ENCODE measurements around the gene HEYL.

Gene HEYL

GRCh38 chr1:39676948-39677548 lies 37.6 kb upstream of the HEYL start:
- H3K79me2 ChIP-seq (ENCODE audit: insufficient read depth, low read length) = no peaks in the 10 kb centered on the region
- no peaks in the 10 kb centered on the region for H3K9me3 ChIP-seq (ENCODE audit: insufficient read depth, low read depth, low read length)
- no peaks in the 10 kb centered on the region for H4K20me1 ChIP-seq (ENCODE audit: insufficient read depth, low read length, poor library complexity, severe bottlenecking)
- TF ChIP-seq CTCF (conservative IDR thresholded peaks at IDR 0.05; ENCODE audit: low read length) (no peak), EZH2phosphoT487 (IDR thresholded peaks at IDR 0.05; ENCODE audit: borderline replicate concordance) (no peak)
- no peaks in the 10 kb centered on the region for H3F3A ChIP-seq (ENCODE audit: low read depth)
- no peaks in the 10 kb centered on the region for H3K36me3 ChIP-seq (ENCODE audit: insufficient read depth, low read length)
- H3K4me2 ChIP-seq (ENCODE audit: low read depth, low read length, poor library complexity, severe bottlenecking) = no peak overlapping the region
- no peak overlapping the region for H2AFZ ChIP-seq (ENCODE audit: low read length)
- no peaks in the 10 kb centered on the region for H3K9me2 ChIP-seq (replicated peaks; ENCODE audit: low read depth, low read length)
- H3K4me3 ChIP-seq (ENCODE audit: low read length, poor library complexity, severe bottlenecking) = no peak overlapping the region
- H3K27me3 ChIP-seq (ENCODE audit: insufficient read depth, low read length, poor library complexity, severe bottlenecking) = no peaks in the 10 kb centered on the region
- H3K9ac ChIP-seq (ENCODE audit: low read depth, low read length, poor library complexity, severe bottlenecking) = no peak overlapping the region
- H3K4me1 ChIP-seq (ENCODE audit: insufficient read depth, low read length, poor library complexity, severe bottlenecking) = no peaks in the 10 kb centered on the region

GRCh38 chr1:39675220-39675619 lies 35.8 kb upstream of the HEYL start:
- Histone ChIP-seq H3K9me3 (ENCODE audit: insufficient read depth, low read depth, low read length) (no peaks in the 10 kb centered on the region), H3K79me2 (ENCODE audit: insufficient read depth, low read length) (no peaks in the 10 kb centered on the region), H3K4me1 (ENCODE audit: insufficient read depth, low read length, poor library complexity, severe bottlenecking) (no peaks in the 10 kb centered on the region), H3F3A (ENCODE audit: low read depth) (no peaks in the 10 kb centered on the region), H3K36me3 (ENCODE audit: insufficient read depth, low read length) (no peaks in the 10 kb centered on the region), H2AFZ (ENCODE audit: low read length) (no peak overlapping the region), H4K20me1 (ENCODE audit: insufficient read depth, low read length, poor library complexity, severe bottlenecking) (no peaks in the 10 kb centered on the region), H3K9ac (ENCODE audit: low read depth, low read length, poor library complexity, severe bottlenecking) (no peak overlapping the region), H3K9me2 (replicated peaks; ENCODE audit: low read depth, low read length) (no peaks in the 10 kb centered on the region), H3K4me3 (ENCODE audit: low read length, poor library complexity, severe bottlenecking) (no peak overlapping the region), H3K27me3 (ENCODE audit: insufficient read depth, low read length, poor library complexity, severe bottlenecking) (no peaks in the 10 kb centered on the region), H3K4me2 (ENCODE audit: low read depth, low read length, poor library complexity, severe bottlenecking) (no peak overlapping the region)
- TF ChIP-seq EZH2phosphoT487 (IDR thresholded peaks at IDR 0.05; ENCODE audit: borderline replicate concordance) (no peak), CTCF (conservative IDR thresholded peaks at IDR 0.05; ENCODE audit: low read length) (no peak)

- Histone ChIP-seq H4K20me1 (ENCODE audit: insufficient read depth, low read length, poor library complexity, severe bottlenecking) (no peaks in the 10 kb centered on the region), H3K4me2 (ENCODE audit: low read depth, low read length, poor library complexity, severe bottlenecking) (no peak overlapping the region), H3K27me3 (ENCODE audit: insufficient read depth, low read length, poor library complexity, severe bottlenecking) (no peaks in the 10 kb centered on the region), H3K9ac (ENCODE audit: low read depth, low read length, poor library complexity, severe bottlenecking) (no peak overlapping the region), H3K36me3 (ENCODE audit: insufficient read depth, low read length) (no peaks in the 10 kb centered on the region), H3F3A (ENCODE audit: low read depth) (no peaks in the 10 kb centered on the region), H3K9me2 (replicated peaks; ENCODE audit: low read depth, low read length) (no peaks in the 10 kb centered on the region), H3K79me2 (ENCODE audit: insufficient read depth, low read length) (no peaks in the 10 kb centered on the region), H3K4me1 (ENCODE audit: insufficient read depth, low read length, poor library complexity, severe bottlenecking) (no peaks in the 10 kb centered on the region), H2AFZ (ENCODE audit: low read length) (no peak overlapping the region), H3K4me3 (ENCODE audit: low read length, poor library complexity, severe bottlenecking) (no peak overlapping the region), H3K9me3 (ENCODE audit: insufficient read depth, low read depth, low read length) (no peaks in the 10 kb centered on the region)
- TF ChIP-seq EZH2phosphoT487 (IDR thresholded peaks at IDR 0.05; ENCODE audit: borderline replicate concordance) = no peak
- TF ChIP-seq CTCF (conservative IDR thresholded peaks at IDR 0.05; ENCODE audit: low read length) = no peak
Measured at GRCh38 chr1:39673215-39673614, 33.8 kb upstream of the HEYL start.
